ENCODE results near the gene ACTR8. TPM values are rescaled to one million over a fixed set of nuclear protein-coding genes. Genes with fewer than 3 reads are reported as not detected.

Gene ACTR8
- total and polyA plus RNA-seq, 2 of the 13 experiments (the other 11 are each of a cell fraction or from before 2014, with no cell fraction given), result 15.5 to 29.0 TPM

DNA sequence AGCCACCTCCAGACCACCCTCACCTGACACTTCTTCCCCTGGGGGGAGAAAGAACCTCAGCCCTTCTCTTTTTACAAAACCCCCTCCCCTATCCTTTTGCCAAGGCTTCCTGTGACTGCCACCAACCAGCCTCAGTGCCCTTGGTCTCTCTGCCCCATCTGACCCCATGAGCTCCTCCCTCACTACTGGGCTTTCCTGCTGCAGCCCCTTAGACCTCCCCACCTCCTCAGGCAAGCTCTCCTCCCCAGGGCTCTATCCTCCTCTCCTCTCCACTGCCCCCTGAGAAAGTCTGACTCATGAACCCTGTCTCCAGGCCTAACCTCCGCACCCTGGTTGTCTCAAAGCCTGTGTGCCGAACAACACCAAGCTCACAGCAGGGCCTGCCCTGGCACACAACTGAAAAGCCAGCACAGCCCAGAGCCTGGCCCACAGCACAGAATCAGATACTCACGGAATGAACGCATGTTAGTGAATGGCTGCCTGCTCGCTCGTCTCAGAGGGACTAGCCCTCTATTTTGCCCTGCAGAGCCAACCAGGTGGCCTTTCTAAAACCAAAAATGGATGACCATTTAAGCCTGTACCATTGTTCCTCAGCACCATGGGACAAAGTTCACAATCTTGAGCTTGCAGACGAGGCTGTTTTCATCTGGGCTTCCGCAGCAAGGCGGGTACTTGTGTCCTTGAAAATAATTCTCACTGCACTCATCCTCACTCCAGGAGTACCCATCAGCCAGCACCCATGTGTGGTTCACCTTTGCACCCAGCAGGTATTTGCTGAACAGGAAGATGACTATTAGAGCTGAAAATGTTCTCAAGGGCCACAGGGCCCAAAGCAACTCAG, 37.5 kb downstream of the ACTR8 start (continued):
- no peak for TF ChIP-seq SP2 (CRISPR knock-in tag; IDR thresholded peaks at IDR 0.05)
- TF ChIP-seq HMGXB4 (CRISPR knock-in tag; IDR thresholded peaks at IDR 0.05; ENCODE audit: borderline replicate concordance in 1 of 2, low read depth in 1 of 2), result peak; percentile 29 to 70; a peak in 2 of 4 replicates
- TF ChIP-seq MIER3 (CRISPR knock-in tag; IDR thresholded peaks at IDR 0.05; ENCODE audit: borderline replicate concordance), result no peak
- TF ChIP-seq HIVEP1 (CRISPR knock-in tag; IDR thresholded peaks at IDR 0.05), result 0 out of 2 replicates have a peak, but pooled peaks have one; percentile 24
- TF ChIP-seq, protein P1, sequence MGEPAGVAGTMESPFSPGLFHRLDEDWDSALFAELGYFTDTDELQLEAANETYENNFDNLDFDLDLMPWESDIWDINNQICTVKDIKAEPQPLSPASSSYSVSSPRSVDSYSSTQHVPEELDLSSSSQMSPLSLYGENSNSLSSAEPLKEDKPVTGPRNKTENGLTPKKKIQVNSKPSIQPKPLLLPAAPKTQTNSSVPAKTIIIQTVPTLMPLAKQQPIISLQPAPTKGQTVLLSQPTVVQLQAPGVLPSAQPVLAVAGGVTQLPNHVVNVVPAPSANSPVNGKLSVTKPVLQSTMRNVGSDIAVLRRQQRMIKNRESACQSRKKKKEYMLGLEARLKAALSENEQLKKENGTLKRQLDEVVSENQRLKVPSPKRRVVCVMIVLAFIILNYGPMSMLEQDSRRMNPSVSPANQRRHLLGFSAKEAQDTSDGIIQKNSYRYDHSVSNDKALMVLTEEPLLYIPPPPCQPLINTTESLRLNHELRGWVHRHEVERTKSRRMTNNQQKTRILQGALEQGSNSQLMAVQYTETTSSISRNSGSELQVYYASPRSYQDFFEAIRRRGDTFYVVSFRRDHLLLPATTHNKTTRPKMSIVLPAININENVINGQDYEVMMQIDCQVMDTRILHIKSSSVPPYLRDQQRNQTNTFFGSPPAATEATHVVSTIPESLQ (CRISPR knock-in tag; conservative IDR thresholded peaks at IDR 0.05), result no peak
- TF ChIP-seq, protein P2, sequence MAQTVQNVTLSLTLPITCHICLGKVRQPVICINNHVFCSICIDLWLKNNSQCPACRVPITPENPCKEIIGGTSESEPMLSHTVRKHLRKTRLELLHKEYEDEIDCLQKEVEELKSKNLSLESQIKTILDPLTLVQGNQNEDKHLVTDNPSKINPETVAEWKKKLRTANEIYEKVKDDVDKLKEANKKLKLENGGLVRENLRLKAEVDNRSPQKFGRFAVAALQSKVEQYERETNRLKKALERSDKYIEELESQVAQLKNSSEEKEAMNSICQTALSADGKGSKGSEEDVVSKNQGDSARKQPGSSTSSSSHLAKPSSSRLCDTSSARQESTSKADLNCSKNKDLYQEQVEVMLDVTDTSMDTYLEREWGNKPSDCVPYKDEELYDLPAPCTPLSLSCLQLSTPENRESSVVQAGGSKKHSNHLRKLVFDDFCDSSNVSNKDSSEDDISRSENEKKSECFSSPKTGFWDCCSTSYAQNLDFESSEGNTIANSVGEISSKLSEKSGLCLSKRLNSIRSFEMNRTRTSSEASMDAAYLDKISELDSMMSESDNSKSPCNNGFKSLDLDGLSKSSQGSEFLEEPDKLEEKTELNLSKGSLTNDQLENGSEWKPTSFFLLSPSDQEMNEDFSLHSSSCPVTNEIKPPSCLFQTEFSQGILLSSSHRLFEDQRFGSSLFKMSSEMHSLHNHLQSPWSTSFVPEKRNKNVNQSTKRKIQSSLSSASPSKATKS (CRISPR knock-in tag; IDR thresholded peaks at IDR 0.05), result no peak
- TF ChIP-seq ELF3 (CRISPR knock-in tag; IDR thresholded peaks at IDR 0.05), result peak; percentile 69
- 0 out of 2 replicates have a peak, but pooled peaks have one; percentile 21 for TF ChIP-seq ZNF746 (CRISPR knock-in tag; IDR thresholded peaks at IDR 0.05)
- TF ChIP-seq SIX1 (CRISPR knock-in tag; IDR thresholded peaks at IDR 0.05; ENCODE audit: borderline replicate concordance), result 0 out of 2 replicates have a peak, but pooled peaks have one; percentile 14
- TF ChIP-seq, protein P3, sequence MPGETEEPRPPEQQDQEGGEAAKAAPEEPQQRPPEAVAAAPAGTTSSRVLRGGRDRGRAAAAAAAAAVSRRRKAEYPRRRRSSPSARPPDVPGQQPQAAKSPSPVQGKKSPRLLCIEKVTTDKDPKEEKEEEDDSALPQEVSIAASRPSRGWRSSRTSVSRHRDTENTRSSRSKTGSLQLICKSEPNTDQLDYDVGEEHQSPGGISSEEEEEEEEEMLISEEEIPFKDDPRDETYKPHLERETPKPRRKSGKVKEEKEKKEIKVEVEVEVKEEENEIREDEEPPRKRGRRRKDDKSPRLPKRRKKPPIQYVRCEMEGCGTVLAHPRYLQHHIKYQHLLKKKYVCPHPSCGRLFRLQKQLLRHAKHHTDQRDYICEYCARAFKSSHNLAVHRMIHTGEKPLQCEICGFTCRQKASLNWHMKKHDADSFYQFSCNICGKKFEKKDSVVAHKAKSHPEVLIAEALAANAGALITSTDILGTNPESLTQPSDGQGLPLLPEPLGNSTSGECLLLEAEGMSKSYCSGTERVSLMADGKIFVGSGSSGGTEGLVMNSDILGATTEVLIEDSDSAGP (CRISPR knock-in tag; IDR thresholded peaks at IDR 0.05; ENCODE audit: borderline replicate concordance), result peak; percentile 43
- TF ChIP-seq ZNF558 (CRISPR knock-in tag; IDR thresholded peaks at IDR 0.05; ENCODE audit: borderline replicate concordance), result 0 out of 2 replicates have a peak, but pooled peaks have one; percentile 50
- no peak; the same call in 1 of the 2 replicates for TF ChIP-seq KDM5A (IDR thresholded peaks at IDR 0.05; ENCODE audit: borderline replicate concordance, low read length)
- TF ChIP-seq ATF1 (CRISPR knock-in tag; IDR thresholded peaks at IDR 0.05), result no peak
- no peak for TF ChIP-seq TCF12 (IDR thresholded peaks at IDR 0.05)
- no peak for TF ChIP-seq TCF12 (CRISPR knock-in tag; IDR thresholded peaks at IDR 0.05)
- no peak for TF ChIP-seq DMTF1 (CRISPR knock-in tag; IDR thresholded peaks at IDR 0.05)
- TF ChIP-seq ZNF782 (CRISPR knock-in tag; IDR thresholded peaks at IDR 0.05; ENCODE audit: borderline replicate concordance), result no peak

All from HepG2 (cell line).